Skeletal muscle cell (primary cell): ENCODE data around the gene COA1.

Source experiments
- DNase-seq: peaks from one replicate; pipeline ENCODE4 v3.0.0-alpha.2; 2010; ENCODE audit warnings: low read depth
- H3K4me3 ChIP-seq: 2 replicates; pipeline ENCODE4 v1.5.1; 2011; ENCODE audit warnings: low read depth, mild to moderate bottlenecking, control low read depth, low read length, moderate library complexity

Gene COA1

DNA sequence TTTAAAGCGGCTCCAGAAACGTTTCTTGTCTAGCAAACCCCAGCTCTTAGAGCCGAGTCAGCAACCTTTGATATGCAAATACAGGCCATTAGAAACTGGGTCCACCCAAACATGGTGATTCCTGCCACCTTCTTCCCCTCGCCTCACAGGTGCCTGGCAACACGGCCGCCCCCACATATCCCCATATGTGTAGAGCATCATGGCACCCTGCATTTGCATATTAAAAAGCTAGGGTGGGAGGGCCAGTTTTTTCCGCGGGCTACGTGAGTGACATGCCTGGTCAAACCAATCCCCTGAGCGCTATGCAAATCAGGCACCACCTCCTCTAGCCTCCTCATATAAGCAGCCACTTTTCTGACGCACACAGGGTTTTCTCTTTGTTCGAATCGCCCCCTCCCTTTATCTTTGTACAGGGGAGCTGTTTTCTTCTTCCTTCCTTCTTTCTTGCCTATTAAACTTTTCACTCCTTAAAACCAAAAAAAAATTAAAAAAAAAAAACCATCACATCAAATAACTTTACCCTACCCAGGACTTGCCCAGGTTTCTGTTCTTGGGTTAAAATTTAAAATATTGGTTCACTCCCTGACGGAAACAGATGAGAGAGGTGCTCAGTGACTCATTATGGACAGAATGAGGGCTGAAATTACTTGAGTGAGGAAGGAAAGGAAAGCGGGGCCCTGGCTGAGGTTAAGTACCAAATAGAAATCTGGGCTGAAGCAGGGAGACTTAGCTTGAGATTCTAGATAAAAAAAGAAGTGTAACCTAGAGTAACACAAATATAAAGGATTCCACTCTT, 59.8 kb downstream of the COA1 start:
- no peak for DNase-seq
- H3K4me3 ChIP-seq = no peak overlapping the region

DNA sequence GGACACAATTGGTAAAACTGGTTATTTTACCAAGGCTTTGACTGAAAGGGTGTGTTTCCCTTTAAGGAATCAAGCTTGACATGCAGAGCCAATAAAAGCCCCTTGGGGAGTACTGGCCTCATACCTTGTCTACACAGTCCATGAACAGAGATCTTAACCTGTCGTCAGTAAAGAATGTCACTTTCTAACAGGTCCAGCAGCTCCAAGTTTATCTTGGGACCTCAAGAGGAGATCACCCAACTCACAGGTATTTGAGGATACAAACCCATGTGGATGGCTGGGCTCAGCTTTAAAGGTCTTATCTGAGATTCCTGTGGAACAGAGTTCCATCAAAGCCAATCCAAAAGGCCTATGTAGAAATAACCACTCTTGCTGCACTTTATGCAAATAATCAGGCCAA, 61.3 kb downstream of the COA1 start:
- no peak overlapping the region for H3K4me3 ChIP-seq

DNA sequence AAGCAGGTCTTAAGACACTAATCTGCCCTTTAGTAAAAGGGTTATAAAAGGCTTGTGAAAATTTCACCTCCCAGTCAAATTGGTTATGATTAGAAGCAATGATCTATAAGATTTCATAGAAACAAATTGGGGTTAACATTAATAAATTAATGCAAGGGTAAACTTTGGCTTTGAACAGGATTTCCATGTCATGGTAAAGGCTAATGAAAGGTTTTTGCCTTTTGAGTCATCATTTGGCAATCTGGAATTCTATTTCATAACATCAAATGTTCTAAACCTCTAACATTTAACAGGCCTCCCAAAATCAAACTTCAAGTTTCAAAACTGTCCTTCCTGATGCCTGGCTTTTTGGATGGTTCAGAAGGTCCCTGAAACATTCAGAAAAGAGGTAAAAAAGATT, 62.4 kb downstream of the COA1 start:
- no peak for DNase-seq
- no peak overlapping the region for H3K4me3 ChIP-seq

More for the DNA sequence above, 61.3 kb downstream of the COA1 start:
- no peak for DNase-seq

DNA sequence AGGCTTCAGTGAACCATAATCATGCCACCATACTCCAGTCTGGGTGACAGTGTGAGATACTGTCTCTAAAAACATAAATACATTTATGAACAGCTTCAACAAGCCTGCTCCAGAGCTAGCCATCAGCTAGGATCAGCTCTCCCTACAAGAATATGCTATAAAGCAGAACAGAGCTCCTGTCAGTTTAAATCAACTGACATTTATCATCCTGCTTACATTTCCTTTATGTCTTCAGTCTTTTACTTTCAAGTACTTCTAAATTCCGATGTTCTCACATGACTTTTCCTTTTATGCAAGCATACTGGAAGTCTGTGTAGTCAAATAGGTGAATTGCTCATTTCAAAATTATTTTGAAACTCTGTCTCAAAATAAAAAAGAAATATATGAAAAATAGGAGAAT, 64.6 kb downstream of the COA1 start:
- H3K4me3 ChIP-seq = no peak overlapping the region
- DNase-seq = no peak

DNA sequence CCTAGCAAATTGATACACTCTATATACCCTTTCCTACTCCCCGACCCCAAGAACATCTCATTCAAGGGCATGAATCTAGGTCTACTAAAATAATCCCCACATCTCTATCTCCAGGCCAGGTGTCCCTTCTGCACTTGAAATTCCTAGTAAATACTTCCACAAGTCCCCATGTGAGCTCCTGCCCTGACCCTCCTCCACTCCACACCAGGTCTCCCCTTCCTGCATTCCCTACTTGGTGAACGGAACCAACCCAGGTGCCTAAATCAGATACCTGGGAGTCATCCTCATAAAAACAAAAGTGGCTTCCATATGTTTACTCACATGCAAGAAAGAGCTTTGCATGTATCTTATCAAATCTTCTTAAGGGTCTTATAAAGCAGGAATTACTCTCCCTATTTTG, 69.2 kb downstream of the COA1 start:
- no peak for DNase-seq

DNA sequence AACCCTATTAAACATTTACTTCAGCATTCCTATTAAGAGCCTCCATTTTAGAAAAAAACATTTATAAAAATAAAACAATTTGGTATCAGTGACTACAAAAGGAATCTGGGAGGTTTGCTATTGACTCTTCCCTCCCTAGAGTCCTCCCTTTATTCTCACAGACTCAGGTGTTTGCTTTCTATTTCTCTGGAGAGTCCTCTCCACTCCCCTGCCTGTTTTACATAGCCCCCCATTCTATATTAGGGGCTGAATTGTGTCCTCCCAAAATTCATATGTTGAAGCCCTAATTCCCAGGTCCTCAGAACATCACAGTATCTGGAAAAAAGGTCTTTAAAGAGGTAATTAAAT, 69.8 kb downstream of the COA1 start:
- no peak for DNase-seq
- H3K4me3 ChIP-seq = no peak overlapping the region

More for the DNA sequence above, 69.2 kb downstream of the COA1 start:
- H3K4me3 ChIP-seq = no peak overlapping the region

DNA sequence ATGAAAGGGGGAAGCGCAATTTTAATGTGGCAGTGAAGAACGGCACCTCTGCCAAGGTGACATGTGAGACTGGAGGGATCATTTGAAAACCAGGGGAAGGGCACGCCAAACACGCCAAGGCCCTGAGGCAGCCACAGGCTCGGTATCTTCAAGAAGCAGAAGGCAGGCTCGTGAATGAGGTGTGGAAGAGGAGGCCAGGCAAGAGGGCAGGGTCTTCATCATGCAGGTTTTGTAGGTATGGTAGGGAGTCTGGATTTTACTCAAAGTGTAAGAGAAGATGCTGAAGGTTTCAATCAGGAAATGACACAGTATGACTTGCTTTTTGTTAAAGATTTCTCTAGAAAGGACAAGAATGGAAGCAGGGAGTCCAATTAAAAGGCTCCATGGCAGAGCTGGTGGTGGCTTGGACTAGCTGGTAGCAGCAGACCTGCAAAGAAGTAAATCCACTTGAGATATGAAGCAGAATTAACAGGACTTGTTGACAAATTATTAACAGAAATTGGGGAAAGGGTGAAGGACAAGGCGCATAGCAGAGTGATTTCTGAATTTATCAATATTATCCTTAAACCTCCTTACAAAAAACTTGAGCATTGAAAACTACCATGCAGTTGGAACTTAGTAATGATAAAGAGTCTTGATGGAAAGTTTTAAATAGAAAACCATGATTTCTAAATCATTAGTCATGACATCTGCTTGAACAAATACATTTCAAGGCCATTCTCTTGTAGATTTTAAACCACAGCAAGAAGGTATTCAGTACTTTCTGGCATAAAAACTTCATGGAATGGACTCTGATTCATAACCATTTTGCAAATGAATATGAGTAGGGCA, 70.4 kb downstream of the COA1 start:
- H3K4me3 ChIP-seq = no peak overlapping the region
- DNase-seq = peak; percentile 60

DNA sequence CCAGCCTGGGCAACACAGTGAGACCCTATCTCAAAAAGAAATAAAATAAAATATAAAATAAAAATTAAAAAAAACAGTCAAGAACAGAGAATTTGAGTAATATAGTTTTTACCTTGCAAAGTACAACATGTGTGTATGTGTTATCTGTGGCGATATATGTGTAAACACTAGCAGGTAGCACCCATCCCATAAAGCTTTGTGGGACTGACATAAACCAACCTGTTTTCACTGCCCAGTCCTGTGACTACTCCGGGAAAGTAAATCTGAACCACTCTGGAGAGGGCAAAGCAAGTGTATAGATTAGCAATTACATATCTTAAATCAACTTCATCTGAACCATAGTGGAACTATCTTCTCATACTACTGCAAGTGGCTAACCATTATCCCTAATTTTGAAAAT, 72.3 kb downstream of the COA1 start:
- no peak overlapping the region for H3K4me3 ChIP-seq
- DNase-seq = no peak

DNA sequence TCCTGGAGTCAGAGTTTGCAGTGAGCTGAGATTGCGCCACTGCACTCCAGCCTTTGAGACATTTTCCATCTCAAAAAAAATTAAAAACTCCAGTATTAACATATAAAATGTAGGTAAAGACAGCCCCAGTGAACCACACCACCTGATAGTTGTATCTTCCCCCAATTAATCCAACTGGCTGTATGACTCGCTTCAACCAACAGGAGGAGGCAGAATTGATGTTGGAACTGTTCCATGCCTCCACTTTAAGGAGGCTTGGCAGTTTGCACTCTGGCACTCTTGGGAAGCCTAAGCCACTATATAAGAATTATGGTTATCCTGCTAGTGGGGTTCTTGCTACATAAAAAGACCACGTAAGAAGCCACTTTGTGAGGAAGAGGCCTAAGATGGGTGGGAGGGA, 73.7 kb downstream of the COA1 start:
- DNase-seq = no peak
- no peak overlapping the region for H3K4me3 ChIP-seq

DNA sequence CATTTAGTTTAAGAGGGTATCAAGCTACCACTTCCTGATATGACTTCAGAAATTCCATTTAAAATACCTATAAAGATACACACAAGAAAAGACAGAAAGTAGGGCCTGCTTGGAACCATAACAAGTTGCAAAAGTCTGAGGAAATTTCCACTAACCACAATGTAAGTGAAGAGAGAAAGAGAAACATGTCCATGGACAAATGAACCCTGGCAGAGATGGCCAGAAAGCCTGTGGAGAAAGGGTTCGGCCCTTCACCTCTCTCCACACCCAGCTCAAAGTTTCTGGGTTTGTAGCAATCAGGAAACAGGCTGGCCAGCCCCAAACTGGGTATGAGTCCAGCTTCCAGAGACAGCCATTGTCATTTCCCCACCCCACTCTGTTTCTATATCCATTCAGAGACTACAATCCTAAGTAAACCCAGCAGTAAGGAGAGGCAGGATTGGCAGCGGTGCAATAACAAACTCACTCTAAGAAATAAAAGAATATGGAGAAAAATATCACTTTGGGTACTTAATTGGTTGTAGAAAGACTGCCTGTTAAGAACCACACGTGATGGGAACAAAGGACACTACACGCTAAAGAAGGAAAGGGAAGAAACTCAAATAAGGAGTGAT, 75.3 kb downstream of the COA1 start:
- DNase-seq = no peak
- H3K4me3 ChIP-seq = no peak overlapping the region

DNA sequence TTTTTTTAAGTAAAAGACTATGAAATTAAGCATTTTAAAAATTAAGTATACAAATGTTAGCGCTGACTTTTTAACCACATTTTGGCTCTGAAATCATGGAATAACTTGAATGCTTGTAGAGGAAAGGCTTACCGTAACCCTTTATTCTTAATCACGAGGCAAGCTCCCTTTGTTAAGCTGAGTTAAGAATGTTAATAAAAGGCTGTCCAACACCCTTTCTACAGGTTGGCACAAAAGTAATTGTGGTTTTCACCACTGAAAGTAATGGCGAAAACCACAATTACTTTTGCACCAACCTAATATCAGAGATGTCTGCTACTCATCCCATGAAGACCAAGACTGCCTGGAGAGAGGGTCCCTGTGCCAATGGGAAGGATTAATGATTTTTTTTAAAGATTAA, 75.9 kb downstream of the COA1 start:
- DNase-seq = no peak
- H3K4me3 ChIP-seq = no peak overlapping the region

DNA sequence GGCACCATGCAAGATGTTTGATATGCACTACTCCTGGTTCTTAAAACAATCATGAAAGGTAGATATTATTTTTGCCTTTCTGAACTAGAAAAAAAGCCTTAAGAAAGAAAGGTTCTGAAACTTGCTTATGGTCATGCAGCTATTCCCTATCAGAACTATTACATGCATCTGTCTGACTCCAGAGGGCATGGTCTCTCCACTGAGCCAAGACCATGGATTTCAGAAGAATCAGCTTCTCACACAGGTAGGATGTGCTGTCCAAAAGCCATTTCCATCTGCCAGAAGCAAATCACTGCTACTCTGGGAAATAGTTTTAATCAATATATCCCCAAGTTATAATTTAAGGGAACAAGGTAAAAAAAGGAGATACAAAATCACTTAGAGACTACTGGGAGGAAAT, 77.0 kb downstream of the COA1 start:
- DNase-seq = no peak

DNA sequence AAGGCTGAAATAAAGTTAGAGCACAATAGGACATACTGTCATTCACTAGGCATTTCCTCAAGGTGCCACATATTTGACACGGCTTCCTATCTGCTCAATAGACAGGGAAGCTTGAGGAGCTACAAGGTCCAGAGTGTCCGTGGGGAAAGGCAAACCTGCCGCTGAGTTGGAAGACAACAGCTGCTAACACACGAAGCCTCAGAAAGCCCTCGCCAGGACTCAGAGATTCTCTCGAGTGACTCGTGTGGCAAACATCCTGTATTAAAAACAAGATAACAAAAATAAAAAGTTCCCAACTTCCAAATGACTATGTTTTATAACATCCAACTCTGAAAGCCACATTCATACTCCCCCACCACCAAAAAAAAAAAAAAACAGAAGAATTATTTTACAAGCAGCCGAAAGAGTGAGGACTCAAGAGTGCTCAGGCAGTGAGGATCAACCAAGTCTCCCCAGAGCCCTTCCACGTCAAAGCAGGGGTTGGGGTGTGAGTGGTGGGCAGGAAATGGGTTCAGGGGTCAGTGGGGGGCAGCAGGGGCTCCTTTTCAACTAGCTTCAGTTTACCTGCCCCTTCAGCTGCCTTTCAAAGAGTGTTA, 78.8 kb downstream of the COA1 start:
- DNase-seq = no peak

More for the DNA sequence above, 77.0 kb downstream of the COA1 start:
- H3K4me3 ChIP-seq = no peak overlapping the region

DNA sequence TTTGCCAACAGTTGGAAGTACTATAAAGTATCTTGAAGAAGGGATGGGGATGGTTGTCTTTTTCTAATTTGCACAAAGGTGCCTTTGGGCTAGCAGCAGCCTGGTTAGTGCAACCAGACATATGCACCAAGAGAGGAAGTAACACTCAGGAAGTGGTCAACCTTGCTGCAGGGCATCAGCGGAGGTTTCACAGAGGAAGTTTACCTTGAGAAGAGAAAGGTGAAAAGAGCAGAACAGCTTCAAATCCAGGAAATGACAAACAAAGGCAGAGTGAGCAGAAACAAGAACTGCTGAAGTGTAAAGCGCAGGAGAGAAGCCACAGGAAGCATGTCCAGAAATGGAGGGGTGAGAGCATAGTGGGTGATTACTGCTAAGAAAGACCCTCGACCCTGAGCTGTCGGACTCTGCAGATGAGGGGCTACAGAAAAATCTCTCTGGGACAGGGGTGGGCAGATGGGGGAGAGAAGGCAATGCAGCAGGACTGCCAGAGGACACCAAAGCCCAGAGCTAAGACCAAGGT, 79.5 kb downstream of the COA1 start:
- DNase-seq = no peak
- no peak overlapping the region for H3K4me3 ChIP-seq

More for the DNA sequence above, 78.8 kb downstream of the COA1 start:
- no peak overlapping the region for H3K4me3 ChIP-seq

DNA sequence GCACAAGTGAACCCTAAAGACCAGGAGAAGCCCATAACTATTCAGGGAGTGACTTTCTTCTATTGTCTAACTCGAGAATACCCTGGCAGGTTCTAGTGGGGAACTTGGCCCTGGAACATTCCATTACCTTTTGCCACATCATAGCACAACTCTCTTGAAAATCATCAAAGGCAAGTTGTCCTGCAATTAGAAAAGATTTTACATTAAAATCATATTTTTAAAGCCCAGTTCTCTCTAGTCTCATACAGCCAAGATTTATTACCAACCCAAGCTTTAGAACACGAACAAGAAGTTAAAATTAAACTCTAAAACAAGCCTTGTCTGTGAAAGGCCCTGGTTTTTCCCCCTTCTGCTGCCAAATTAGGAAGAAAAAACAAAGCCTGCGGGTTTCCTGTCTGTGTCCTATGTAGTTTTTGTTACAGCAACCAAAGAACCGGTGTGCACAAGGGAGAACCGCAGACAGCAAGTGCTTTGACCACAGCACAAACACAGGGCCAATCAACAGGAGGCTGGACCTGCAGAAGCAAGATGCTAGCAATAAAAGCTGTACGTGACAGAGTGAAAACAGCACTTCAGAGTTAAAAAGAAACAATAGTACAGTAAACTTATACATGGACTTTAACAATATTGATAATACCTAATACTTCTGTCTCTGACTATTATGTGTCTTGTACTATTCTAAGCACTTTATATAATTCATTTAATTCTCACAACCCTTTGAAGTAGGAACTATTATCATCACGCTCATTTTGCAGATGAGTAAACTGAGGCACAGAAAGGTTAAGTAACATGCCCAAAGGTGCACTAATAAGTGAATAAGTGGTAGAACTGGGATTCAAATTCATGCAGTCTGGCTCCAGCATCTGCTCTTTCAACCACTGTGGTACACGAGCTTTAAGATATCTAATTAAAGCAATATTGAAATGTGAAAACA, 80.6 kb downstream of the COA1 start:
- peak; percentile 51 for DNase-seq
- no peak overlapping the region for H3K4me3 ChIP-seq

DNA sequence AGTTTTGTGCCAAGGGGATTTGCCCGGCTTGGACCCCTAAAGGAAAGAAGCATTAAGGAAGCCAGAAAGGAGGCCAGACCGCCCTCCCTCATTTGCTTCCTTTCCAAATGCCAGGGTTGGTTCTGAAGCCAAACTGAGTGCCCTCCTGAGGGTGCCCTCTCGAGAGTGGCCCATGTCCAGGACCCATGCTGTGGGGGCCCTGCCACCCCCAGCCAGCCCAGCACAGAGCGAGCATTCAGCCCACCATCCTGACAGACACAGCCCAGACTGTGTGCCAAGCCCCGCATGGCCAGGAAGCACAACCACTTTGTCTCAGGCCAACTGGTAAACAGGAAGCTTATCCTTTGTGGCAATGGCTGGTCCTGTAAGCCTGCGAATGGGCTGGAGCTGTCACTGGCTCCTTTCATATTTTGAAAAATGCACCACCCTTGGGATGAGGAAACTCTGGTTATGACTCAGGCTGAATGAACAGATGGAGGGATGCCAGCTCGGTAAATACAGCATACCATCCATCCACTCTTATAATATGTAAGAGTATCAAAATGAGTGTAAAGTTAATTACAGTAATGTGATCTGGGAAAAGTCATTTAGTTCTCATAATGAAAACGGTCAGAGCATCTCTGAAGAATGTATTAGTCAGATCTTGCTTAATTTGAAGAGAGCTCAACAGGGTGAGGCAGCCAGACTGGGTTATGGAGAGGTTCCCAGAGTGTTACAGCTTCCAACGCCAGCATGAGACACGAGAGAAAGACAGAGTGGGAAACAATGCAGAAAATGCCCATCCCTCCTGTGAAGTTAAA, 81.5 kb downstream of the COA1 start:
- DNase-seq = peak; percentile 98

DNA sequence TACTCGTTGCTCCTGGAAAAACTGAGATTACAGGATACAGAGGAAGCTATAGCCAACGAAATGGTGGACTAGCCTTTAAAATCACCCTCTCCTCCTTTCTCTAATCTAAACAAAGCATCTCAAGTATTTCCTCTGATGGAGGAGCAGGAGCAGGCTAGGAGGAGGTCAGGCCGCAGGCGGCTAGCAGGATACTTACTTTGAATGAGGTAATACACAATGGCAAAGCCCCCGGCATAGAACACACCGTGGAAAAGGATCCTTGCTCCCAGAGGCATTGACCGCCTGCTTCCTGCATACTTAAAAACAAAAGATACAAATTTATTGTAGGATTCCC, 82.0 kb downstream of the COA1 start:
- DNase-seq = peak; percentile 71
- H3K4me3 ChIP-seq = no peak overlapping the region

More for the DNA sequence above, 81.5 kb downstream of the COA1 start:
- peak overlapping the region; percentile 19 for H3K4me3 ChIP-seq
